MM.1S (cell line): ENCODE measurements around the gene METAP1D.
A peak's percentile ranks its signal among the peaks of the same experiment; 100 is the strongest.

Source experiments
- DNase-seq: peaks from one replicate; pipeline ENCODE4 v3.0.0-alpha.2; 2015
- H2AFZ ChIP-seq: fragments of 300-600 bp; sonication (generic); 2 replicates; pipeline ENCODE4 v1.6.0; 2016; ENCODE audit warnings: antibody characterized with exemption, low read length
- H3F3A ChIP-seq: fragments of 300-600 bp; sonication (generic); 2 replicates; pipeline ENCODE4 v1.6.1; 2016; ENCODE audit warnings: mild to moderate bottlenecking, antibody characterized with exemption, low read length, moderate library complexity, mixed read lengths; ENCODE audit not compliant: insufficient read depth
- H3K27ac ChIP-seq: fragments of 300-600 bp; sonication (generic); 2 replicates; pipeline ENCODE4 v1.5.1; 2016; ENCODE audit warnings: mild to moderate bottlenecking, low read length
- H3K27me3 ChIP-seq: fragments of 300-600 bp; sonication (generic); replicated peaks from 2 replicates; pipeline ENCODE4 v1.6.0; 2016; ENCODE audit warnings: low read length; ENCODE audit not compliant: insufficient read depth
- H3K36me3 ChIP-seq: fragments of 300-600 bp; sonication (generic); replicated peaks from 2 replicates; pipeline ENCODE4 v1.6.1; 2016; ENCODE audit warnings: mild to moderate bottlenecking, low read length, mixed read lengths; ENCODE audit not compliant: insufficient read depth
- H3K4me1 ChIP-seq: fragments of 300-600 bp; sonication (generic); 2 replicates; pipeline ENCODE4 v1.6.1; 2016; ENCODE audit warnings: low read length, mixed read lengths
- H3K4me2 ChIP-seq: fragments of 300-600 bp; sonication (generic); 2 replicates; pipeline ENCODE4 v1.6.0; 2016; ENCODE audit warnings: low read depth, low read length
- H3K4me3 ChIP-seq: fragments of 300-600 bp; sonication (generic); 2 replicates; pipeline ENCODE4 v1.5.1; 2016; ENCODE audit warnings: low read length, mixed read lengths
- H3K79me2 ChIP-seq: fragments of 300-600 bp; sonication (generic); 2 replicates; pipeline ENCODE4 v1.6.1; 2016; ENCODE audit warnings: mixed run types, low read length, mixed read lengths
- H3K9ac ChIP-seq: fragments of 300-600 bp; sonication (generic); 2 replicates; pipeline ENCODE4 v1.6.1; 2016; ENCODE audit warnings: low read length, mixed read lengths
- H3K9me2 ChIP-seq: fragments of 300-600 bp; sonication (generic); replicated peaks from 2 replicates; pipeline ENCODE4 v1.6.1; 2016; ENCODE audit warnings: mild to moderate bottlenecking, low read length, mixed read lengths; ENCODE audit not compliant: insufficient read depth
- H3K9me3 ChIP-seq: fragments of 300-600 bp; sonication (generic); replicated peaks from 2 replicates; pipeline ENCODE4 v1.6.1; 2016; ENCODE audit warnings: mild to moderate bottlenecking, low read length, mixed read lengths; ENCODE audit not compliant: insufficient read depth
- H4K20me1 ChIP-seq: fragments of 300-600 bp; sonication (generic); 2 replicates; pipeline ENCODE4 v1.6.1; 2016; ENCODE audit warnings: mild to moderate bottlenecking, low read length, moderate library complexity, mixed read lengths; ENCODE audit not compliant: insufficient read depth
- CTCF ChIP-seq: fragments of 300-600 bp; sonication (generic); IDR thresholded peaks from 2 replicates; pipeline ENCODE4 v1.5.1; 2016; ENCODE audit warnings: antibody characterized with exemption, low read length, mixed read lengths
- EZH2 ChIP-seq: fragments of 300-600 bp; sonication (generic); optimal IDR thresholded peaks from 2 replicates; pipeline ENCODE3; 2017; ENCODE audit warnings: low read depth, mild to moderate bottlenecking, antibody characterized with exemption, low read length, mixed read lengths
- EZH2phosphoT487 ChIP-seq: fragments of 300-600 bp; sonication (generic); IDR thresholded peaks from 2 replicates; pipeline ENCODE4 v1.6.1; 2018; ENCODE audit warnings: antibody characterized with exemption, low read length

The METAP1D gene

GRCh38 chr2:172093416-172094293 is 93.9 kb downstream of the METAP1D start:
- Histone ChIP-seq H3K27ac (no peak overlapping the region), H2AFZ (no peak overlapping the region), H3K79me2 (no peaks in the 10 kb centered on the region), H3K4me1 (no peaks in the 10 kb centered on the region), H3K4me3 (no peak overlapping the region), H3K9ac (no peak overlapping the region), H4K20me1 (no peaks in the 10 kb centered on the region), H3K36me3 (no peaks in the 10 kb centered on the region), H3F3A (no peaks in the 10 kb centered on the region), H3K9me2 (no peaks in the 10 kb centered on the region), H3K9me3 (no peaks in the 10 kb centered on the region), H3K4me2 (no peak overlapping the region), H3K27me3 (peaks cover 93% of the 10 kb centered on the region)
- no peak for DNase-seq
- TF ChIP-seq EZH2phosphoT487 = no peak
- no peak for TF ChIP-seq CTCF
- no peak for TF ChIP-seq EZH2

GRCh38 chr2:172094294-172095145 is 94.8 kb downstream of the METAP1D start:
- Histone ChIP-seq H3K9ac (no peak overlapping the region), H3K27ac (no peak overlapping the region)

More at GRCh38 chr2:172094294-172095145, 94.8 kb downstream of the METAP1D start:
- H4K20me1 ChIP-seq = no peaks in the 10 kb centered on the region
- H3K4me1 ChIP-seq = no peaks in the 10 kb centered on the region
- peak overlapping the region; percentile 88 for H3K4me2 ChIP-seq
- no peaks in the 10 kb centered on the region for H3K79me2 ChIP-seq
- H3K36me3 ChIP-seq = no peaks in the 10 kb centered on the region
- peak overlapping the region; percentile 73 for H3K4me3 ChIP-seq
- TF ChIP-seq EZH2phosphoT487 (no peak), CTCF (no peak), EZH2 (no peak)
- peak overlapping the region; percentile 81; the same call in 1 of the 2 replicates for H2AFZ ChIP-seq
- H3F3A ChIP-seq = no peaks in the 10 kb centered on the region
- H3K9me2 ChIP-seq = no peaks in the 10 kb centered on the region
- DNase-seq = no peak
- no peaks in the 10 kb centered on the region for H3K9me3 ChIP-seq
- peaks cover 92% of the 10 kb centered on the region for H3K27me3 ChIP-seq
